ENCODE measurements around the gene KLHDC10.
"Not testable (repeated sequence)": the region's sequence is repeated elsewhere in the genome, so short reads cannot be mapped to it uniquely, and the experiment has no call there.

Gene KLHDC10

DNA sequence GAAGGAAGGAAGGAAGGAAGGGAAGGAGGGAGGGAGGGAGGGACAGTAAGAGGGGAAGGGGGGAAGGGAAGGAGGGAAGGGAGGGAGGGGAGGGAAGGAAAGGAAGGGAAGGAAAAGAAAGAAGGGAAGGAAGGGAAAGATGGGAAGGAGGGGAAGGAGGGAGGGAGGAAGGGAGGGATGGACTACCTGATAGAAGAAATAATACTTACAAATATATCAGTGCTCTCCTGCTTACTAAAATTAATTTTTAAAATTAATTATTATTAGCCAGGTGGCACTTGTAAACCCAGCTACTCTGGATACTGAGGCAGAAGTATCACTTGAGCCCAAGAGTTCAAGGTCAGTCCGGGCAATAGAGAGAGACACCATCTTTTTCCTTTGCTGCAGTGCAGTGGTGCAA lies 37.6 kb upstream of the KLHDC10 start:
- POLR2A ChIA-PET: no interaction called here
- CTCF ChIA-PET: no interaction called here
- TF ChIP-seq, protein P1, sequence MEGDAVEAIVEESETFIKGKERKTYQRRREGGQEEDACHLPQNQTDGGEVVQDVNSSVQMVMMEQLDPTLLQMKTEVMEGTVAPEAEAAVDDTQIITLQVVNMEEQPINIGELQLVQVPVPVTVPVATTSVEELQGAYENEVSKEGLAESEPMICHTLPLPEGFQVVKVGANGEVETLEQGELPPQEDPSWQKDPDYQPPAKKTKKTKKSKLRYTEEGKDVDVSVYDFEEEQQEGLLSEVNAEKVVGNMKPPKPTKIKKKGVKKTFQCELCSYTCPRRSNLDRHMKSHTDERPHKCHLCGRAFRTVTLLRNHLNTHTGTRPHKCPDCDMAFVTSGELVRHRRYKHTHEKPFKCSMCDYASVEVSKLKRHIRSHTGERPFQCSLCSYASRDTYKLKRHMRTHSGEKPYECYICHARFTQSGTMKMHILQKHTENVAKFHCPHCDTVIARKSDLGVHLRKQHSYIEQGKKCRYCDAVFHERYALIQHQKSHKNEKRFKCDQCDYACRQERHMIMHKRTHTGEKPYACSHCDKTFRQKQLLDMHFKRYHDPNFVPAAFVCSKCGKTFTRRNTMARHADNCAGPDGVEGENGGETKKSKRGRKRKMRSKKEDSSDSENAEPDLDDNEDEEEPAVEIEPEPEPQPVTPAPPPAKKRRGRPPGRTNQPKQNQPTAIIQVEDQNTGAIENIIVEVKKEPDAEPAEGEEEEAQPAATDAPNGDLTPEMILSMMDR (IDR thresholded peaks at IDR 0.05; ENCODE audit: insufficient read depth, low read length, missing control alignments): no peak

DNA sequence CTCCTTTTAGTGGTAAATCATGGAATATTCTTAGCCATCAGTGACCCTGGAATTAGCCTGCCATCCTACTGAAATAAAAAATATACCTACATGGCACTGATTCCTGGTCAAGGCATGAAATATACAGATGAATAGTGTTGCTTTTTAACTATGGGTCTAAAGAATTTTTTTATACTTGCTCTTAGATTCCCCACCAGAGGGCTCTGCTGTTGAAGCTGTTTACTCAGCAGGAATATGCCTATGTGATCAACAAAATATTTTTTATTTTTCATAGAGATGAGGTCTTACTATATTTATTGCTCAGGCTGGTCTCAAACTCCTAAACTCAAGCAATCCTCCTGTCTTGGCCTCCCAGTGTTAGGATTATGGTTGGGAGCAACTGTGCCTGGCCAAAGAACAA lies 32.6 kb upstream of the KLHDC10 start:
- no peak for DNase-seq (ENCODE audit: low read depth, low spot score)
- TF ChIP-seq, protein P1 (IDR thresholded peaks at IDR 0.05; ENCODE audit: insufficient read depth, low read length, missing control alignments): peak; percentile 2
- CTCF ChIA-PET: interaction anchor here (0.6 to 2.6 kb wide), 9 partner anchors 8 to 794 kb away, joined by 3 to 16 read pairs (median 4); no protein-coding TSS in a partner anchor
- POLR2A ChIA-PET: no interaction called here
- H3K4me3 ChIP-seq (ENCODE audit: low read depth, low read length): no peak overlapping the region

More for the DNA sequence above, 37.6 kb upstream of the KLHDC10 start:
- DNase-seq (ENCODE audit: low read depth, low spot score): no peak
- H3K4me3 ChIP-seq (ENCODE audit: low read depth, low read length): no peak overlapping the region

DNA sequence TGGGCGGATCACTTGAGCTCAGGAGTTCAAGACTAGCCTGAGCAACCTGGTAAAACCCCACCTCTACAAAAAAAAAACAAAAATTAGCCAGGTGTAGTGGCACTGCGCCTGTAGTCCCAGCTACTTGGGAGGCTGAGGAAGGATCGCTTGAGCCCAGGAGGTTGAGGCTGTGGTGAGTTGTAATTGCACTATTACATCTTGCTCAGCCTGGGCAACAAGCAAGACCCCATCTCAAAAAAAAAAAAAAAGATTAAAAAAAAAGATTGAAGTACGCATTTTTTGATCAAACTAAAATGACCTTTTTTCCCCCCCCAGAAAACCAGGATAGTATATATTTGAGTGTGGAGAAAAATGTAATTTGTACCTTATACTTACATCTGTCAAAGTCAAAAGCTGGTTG lies 29.8 kb upstream of the KLHDC10 start:
- POLR2A ChIA-PET: no interaction called here
- TF ChIP-seq, protein P1 (IDR thresholded peaks at IDR 0.05; ENCODE audit: insufficient read depth, low read length, missing control alignments): no peak
- H3K4me3 ChIP-seq (ENCODE audit: low read depth, low read length): no peak overlapping the region
- CTCF ChIA-PET: interaction anchor here (0.6 to 1.4 kb wide), 3 partner anchors 22 to 718 kb away, joined by 3 to 6 read pairs (median 4); no protein-coding TSS in a partner anchor
- no peak for DNase-seq (ENCODE audit: low read depth, low spot score)

DNA sequence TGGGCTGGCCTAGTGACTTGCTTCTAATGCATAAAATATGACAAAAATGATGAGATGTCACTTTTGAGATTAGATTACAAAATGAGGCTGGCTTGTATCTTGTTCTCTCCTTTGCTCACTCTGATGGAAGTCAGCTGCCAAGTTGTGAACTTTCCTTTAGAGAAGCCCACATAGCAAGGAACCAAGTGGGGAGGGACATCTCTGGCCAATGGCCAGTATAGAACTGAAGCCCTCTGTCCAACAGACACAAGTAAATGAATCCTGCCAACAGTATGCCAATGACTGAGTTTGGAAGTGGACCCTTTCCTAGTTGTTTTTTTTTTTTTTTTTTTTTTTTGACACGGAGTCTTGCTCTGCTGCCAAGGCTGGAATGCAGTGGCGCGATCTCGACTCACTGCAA lies 22.5 kb upstream of the KLHDC10 start:
- ChIA-PET CTCF (interaction anchor here (0.6 to 1.8 kb wide), 3 partner anchors 10 to 24 kb away, joined by 3 to 6 read pairs (median 3); no protein-coding TSS in a partner anchor), POLR2A (no interaction called here)
- H3K4me3 ChIP-seq (ENCODE audit: low read depth, low read length): no peak overlapping the region
- no peak for DNase-seq (ENCODE audit: low read depth, low spot score)
- TF ChIP-seq, protein P1 (IDR thresholded peaks at IDR 0.05; ENCODE audit: insufficient read depth, low read length, missing control alignments): no peak

DNA sequence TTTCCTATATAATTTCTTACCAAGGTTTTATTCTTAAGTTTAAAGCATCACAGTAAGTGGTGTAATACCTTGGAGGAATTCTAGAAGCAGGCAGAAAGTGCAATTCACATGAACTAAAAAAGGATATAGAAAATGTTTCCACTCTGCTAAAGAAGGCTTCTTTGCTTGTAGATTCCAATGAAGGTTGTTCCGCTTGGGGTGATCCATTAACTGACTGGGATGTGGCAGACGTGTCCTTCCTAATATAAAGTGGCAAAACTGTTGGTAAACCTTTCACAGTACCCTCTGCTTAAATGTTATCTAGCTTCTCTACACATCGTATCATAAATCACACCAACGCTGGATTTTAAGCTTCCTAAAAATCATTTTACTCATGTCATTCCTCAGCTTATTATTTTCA lies 21.4 kb upstream of the KLHDC10 start:
- ChIA-PET CTCF (interaction anchor here (1.3 kb wide), 1 partner anchor 23 kb away, joined by 3 read pairs; no protein-coding TSS in a partner anchor), POLR2A (no interaction called here)
- H3K4me3 ChIP-seq (ENCODE audit: low read depth, low read length): no peak overlapping the region
- TF ChIP-seq, protein P1 (IDR thresholded peaks at IDR 0.05; ENCODE audit: insufficient read depth, low read length, missing control alignments): no peak
- no peak for DNase-seq (ENCODE audit: low read depth, low spot score)

DNA sequence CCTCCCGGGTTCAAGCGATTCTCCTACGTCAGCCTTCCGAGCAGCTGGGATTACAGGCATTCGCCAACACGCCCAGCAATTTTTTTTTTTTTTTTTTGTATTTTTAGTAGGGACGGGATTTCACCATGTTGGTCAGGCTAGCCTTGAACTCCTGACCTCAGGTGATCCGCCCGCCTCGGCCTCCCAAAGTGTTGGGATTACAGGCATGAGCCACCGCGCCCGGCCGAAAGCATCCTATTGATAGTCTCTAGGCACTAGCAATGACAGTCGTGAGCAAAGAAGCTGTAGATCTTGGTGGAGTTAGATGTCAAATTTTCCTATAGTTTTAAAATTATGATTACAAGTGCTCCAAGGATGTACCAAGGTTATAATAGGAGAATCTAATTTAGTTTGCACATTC lies 18.1 kb upstream of the KLHDC10 start:
- DNase-seq (ENCODE audit: low read depth, low spot score); POLR2A ChIA-PET; H3K4me3 ChIP-seq (ENCODE audit: low read depth, low read length): not testable (repeated sequence)
- CTCF ChIA-PET: interaction anchor here (2.7 kb wide), 1 partner anchor 11 kb away, joined by 18 read pairs; no protein-coding TSS in a partner anchor

DNA sequence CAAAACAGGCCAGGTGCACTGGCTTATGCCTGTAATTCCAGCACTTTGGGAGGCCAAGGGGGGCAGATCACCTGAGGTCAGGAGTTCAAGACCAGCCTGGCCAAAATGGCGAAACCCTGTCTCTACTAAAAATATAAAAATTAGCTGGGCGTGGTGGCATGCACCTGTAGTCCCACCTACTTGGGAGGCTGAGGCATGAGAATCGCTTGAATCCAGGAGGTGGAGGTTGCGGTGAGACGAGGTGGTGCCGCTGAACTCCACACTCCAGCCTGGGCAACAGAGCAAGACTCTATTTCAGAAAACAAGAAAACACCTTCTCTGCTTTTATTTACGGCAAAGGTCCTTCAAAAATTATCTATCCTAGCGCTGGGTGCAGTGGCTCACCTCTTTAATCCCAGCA lies 15.1 kb upstream of the KLHDC10 start:
- H3K4me3 ChIP-seq (ENCODE audit: low read depth, low read length); DNase-seq (ENCODE audit: low read depth, low spot score); CTCF ChIA-PET; POLR2A ChIA-PET: not testable (repeated sequence)
